Skeletal muscle tissue (tissue), 4 donors: ENCODE data around the gene DGAT2. TPM values are rescaled to one million over a fixed set of nuclear protein-coding genes. Genes with fewer than 3 reads are reported as not detected.
A peak's percentile ranks its signal among the peaks of the same experiment; 100 is the strongest.
"Not testable (repeated sequence)": the region's sequence is repeated elsewhere in the genome, so short reads cannot be mapped to it uniquely, and the experiment has no call there.

Experiments used
- H3K27ac ChIP-seq: one replicate; pipeline ENCODE4 v1.7.0; 2013; ENCODE audit warnings: mild to moderate bottlenecking, low read depth, low read length, inconsistent platforms
- H3K27me3 ChIP-seq, 3 donors: one replicate each; pipeline ENCODE4 v1.7.0; 2013; ENCODE audit warnings: low read length in 3 of 3; ENCODE audit not compliant: control insufficient read depth in 3 of 3, insufficient read depth in 3 of 3
- H3K36me3 ChIP-seq, 3 donors: one replicate each; pipeline ENCODE4 v1.7.0; 2013; ENCODE audit warnings: low read length in 3 of 3; ENCODE audit not compliant: control insufficient read depth in 3 of 3, insufficient read depth in 3 of 3
- H3K4me1 ChIP-seq, 3 donors: one replicate each; pipeline ENCODE4 v1.7.0; 2013; ENCODE audit warnings: low read length in 3 of 3, mild to moderate bottlenecking in 3 of 3; ENCODE audit not compliant: control insufficient read depth in 3 of 3, insufficient read depth in 3 of 3
- H3K4me3 ChIP-seq, 3 donors: one replicate each; pipeline ENCODE4 v1.7.0; 2013; ENCODE audit warnings: low read length in 3 of 3
- H3K9ac ChIP-seq, 3 donors: one replicate each; pipeline ENCODE4 v1.7.0; 2013; ENCODE audit warnings: low read length in 3 of 3, mild to moderate bottlenecking in 3 of 3, moderate library complexity in 2 of 3, low read depth in 1 of 3
- H3K9me3 ChIP-seq, 3 donors: one replicate each; pipeline ENCODE4 v1.7.0; 2013; ENCODE audit warnings: low read length in 3 of 3; ENCODE audit not compliant: control insufficient read depth in 3 of 3
- total RNA-seq: library from RNA; depleted of rRNA; stranded (reverse); fragments of >200 nt; gene quantifications from one replicate; pipeline ENCODE4 v1.2.3, GENCODE V29; 2014
- donor health status: Osteomylitis.

Gene DGAT2
- total RNA-seq, 1 donor from 2014 or later, result 19.3 TPM

DNA sequence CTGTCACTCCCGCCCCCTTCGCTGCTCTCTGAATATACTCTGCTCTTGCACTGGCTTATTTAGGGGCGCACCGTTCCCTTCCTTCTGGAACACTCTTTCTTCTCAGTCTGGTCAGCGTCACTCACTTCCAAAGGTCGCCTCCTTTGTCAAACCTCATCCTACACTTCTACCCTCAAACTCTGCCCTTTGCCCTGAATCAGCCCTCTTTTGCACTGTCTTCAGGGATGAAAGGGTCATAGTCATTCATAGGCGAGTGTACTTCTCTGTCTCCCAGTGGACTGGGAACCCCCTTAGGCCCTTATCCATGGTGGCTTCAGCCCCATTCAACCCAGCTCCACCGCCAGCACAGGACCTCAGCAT lies 35.5 kb upstream of the DGAT2 start:
- Histone ChIP-seq H3K27me3 (no peaks in the 10 kb centered on the region), H3K27ac (no peak overlapping the region), H3K36me3 (no peaks in the 10 kb centered on the region), H3K9me3 (no peaks in the 10 kb centered on the region), H3K4me1 (peaks cover 16 to 32% (median 22%) of the 10 kb centered on the region in 3 donors), H3K9ac (peak overlapping the region in 1 of 3 donors; percentile 25), H3K4me3 (no peak overlapping the region)

DNA sequence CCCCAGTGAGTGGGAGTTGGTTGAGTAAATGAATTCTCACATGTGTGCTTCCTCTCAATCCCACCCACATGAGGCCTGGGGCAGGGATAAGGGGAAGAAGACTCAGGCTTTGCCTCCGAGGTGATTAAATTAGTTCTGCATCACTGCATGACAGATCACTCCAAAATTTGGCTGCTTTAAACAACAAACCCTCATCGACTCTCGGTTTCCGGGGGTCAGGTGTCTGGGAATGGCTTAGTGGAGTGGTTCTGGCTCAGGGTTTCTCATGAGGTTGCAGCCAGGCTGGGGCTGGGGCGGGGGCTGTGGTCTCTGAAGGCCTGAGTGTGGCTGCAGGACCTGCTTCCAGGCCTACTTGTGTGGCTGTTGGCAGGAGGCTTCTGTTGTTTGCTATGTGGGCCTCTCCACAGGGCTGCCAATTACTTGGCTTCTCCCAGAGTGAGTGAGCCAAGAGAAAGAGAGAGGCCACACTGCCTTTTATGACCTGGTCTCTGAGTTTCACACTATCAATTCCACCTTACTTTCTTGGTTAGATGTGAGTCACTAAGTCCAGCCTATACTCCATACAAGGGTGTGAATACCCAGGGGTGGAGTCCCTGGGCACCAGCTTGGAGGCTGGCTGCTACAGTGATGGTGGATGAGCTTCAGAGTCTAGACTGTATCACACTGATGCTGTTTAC lies 35.0 kb upstream of the DGAT2 start:
- Histone ChIP-seq H3K9ac (peak overlapping the region in 2 of 3 donors; percentile 2 to 25), H3K27me3 (no peaks in the 10 kb centered on the region), H3K4me3 (no peak overlapping the region), H3K36me3 (no peaks in the 10 kb centered on the region), H3K27ac (no peak overlapping the region), H3K9me3 (no peaks in the 10 kb centered on the region), H3K4me1 (peaks cover 16 to 32% (median 22%) of the 10 kb centered on the region in 3 donors)

DNA sequence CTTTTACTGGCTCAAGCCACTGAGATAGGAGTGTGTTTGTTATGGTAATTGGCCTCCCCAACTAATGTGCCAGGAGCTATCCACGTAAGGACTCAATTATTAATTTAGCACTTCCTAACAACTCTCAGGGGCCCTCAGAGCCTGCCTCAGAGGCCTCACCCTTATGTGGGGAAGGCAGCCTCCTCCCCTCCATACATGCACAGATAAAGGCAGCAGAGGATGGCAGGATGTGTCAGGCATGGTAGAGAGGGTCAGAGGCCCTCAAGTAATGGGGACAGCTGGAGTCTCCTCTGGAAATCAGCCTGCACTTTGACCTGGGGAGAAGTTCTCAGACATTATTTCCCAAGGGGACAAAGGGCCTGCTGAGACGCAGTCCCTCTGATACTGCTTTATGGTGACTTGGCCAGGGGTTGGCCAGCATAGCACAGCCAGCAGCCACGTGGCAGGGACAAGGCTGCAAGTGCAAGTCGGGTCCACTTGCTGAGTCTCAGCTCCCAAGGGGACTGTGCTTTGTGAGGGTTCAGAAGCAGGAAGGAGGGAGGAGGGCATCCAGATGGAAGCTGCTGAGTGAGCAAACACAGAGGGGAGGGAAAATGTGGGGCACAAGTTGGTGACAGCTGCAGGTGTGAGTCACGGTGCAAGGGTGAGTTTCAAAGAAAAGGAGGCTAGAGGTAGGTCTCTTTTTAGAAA lies 33.9 kb upstream of the DGAT2 start:
- Histone ChIP-seq H3K36me3 (no peaks in the 10 kb centered on the region), H3K27me3 (no peaks in the 10 kb centered on the region), H3K4me1 (peaks cover 16 to 29% (median 22%) of the 10 kb centered on the region in 3 donors), H3K27ac (peak overlapping the region; percentile 50), H3K4me3 (peak overlapping the region in 1 of 3 donors; percentile 13), H3K9me3 (no peaks in the 10 kb centered on the region), H3K9ac (no peak overlapping the region)

DNA sequence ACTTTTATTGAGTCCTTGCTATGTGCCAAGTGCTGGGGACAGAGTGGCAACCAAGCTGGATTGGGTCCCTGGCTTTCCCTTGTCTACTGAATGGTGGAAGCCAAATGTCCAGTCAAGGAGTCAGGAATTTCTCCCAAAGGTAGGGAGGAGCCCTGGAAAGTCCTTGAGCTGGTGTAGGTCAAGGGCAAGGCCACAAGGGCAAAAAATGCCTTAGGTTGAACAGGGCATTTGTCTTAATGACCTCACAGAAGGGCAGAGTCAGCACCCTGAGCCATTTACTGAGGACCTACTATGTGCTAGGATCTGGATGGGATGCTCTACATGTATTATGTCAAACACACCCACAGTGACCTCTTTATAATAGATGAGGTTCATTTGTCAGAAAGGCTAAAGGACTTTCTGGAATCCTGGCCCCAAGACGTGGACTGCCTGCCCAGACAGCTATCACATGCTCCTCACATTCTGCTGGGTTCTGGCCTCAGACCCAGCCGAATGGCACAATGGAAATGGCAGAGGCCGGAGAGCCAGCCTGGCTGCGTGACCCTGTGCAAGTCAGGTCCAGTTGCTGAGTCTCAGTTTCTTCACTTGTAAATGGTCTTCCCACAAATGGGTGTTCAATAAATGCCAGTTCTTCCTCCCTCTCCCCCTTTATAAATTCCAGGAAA lies 33.3 kb upstream of the DGAT2 start:
- H3K9ac ChIP-seq, result no peak overlapping the region
- H3K27me3 ChIP-seq, result no peaks in the 10 kb centered on the region
- H3K4me1 ChIP-seq, result peaks cover 16 to 29% (median 22%) of the 10 kb centered on the region in 3 donors
- no peak overlapping the region for H3K4me3 ChIP-seq
- no peaks in the 10 kb centered on the region for H3K9me3 ChIP-seq
- H3K36me3 ChIP-seq, result no peaks in the 10 kb centered on the region
- H3K27ac ChIP-seq, result peak overlapping the region; percentile 50

DNA sequence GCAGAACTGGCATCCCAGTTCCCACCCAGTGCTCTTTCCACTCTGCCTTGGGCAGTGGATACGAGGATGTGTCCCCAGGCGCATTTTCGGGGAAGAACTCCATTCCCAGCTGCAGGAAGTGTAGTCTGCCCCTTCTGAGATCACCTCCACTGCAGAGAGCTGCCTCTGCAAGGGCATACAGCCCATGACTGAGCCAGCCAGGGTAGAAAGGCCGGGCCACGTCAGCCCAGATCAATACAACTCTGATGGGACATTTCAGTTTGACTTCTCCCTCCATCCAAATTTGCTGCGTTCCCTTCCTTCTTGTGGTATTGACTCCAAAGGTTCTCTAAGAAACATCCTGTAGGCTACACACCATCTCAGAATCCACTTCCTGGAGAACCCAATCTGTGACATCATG lies 31.3 kb upstream of the DGAT2 start:
- Histone ChIP-seq H3K36me3 (no peaks in the 10 kb centered on the region), H3K9me3 (no peaks in the 10 kb centered on the region), H3K9ac (no peak overlapping the region), H3K4me3 (no peak overlapping the region), H3K27ac (no peak overlapping the region), H3K27me3 (no peaks in the 10 kb centered on the region), H3K4me1 (peaks cover 16 to 29% (median 22%) of the 10 kb centered on the region in 3 donors)

DNA sequence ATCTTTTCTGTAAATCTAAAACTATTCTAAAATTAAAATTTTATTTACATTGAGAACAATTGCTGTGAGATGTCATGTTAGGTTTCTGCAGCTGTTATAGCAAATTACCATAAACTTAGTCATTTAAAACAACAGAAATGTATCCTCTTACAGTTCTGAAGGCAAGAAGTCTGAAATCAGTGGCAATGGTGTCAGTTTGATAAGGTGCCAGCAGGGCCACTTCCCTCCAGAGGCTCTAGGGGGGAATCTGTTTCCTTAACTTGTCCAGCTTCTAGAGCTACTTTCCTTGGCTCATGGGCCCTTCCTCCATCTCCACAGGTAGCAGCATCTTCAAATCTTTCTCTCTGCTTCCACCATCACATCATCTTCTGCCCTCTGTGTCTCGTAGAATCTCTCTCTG lies 27.9 kb upstream of the DGAT2 start:
- no peaks in the 10 kb centered on the region for H3K9me3 ChIP-seq
- no peak overlapping the region for H3K27ac ChIP-seq
- H3K27me3 ChIP-seq, result no peaks in the 10 kb centered on the region
- H3K9ac ChIP-seq, result no peak overlapping the region
- H3K4me1 ChIP-seq, result peaks cover 10 to 20% (median 14%) of the 10 kb centered on the region in 3 donors
- H3K36me3 ChIP-seq, result no peaks in the 10 kb centered on the region
- no peak overlapping the region for H3K4me3 ChIP-seq

DNA sequence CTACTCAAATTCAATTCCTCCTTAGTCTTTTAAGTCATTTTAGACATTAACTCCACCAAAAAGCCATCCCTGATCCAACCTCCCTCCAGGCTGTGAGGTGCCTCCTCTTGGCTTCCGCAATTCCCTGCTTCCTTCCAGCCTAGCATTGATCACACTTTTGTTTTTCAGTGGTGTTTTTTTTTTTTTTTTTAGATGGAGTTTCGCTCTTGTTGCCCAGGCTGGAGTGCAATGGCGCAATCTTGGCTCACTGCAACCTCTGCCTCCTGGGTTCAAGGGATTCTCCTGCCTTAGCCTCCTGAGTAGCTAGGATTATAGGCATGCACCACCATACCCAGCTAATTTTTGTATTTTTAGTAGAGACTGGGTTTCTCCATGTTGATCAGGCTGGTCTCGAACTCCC lies 25.4 kb upstream of the DGAT2 start:
- not testable (repeated sequence) for H3K9ac ChIP-seq, H3K9me3 ChIP-seq, H3K27ac ChIP-seq, H3K4me3 ChIP-seq, H3K27me3 ChIP-seq, H3K36me3 ChIP-seq
- H3K4me1 ChIP-seq, result peaks cover 10 to 23% (median 13%) of the 10 kb centered on the region in 3 donors

DNA sequence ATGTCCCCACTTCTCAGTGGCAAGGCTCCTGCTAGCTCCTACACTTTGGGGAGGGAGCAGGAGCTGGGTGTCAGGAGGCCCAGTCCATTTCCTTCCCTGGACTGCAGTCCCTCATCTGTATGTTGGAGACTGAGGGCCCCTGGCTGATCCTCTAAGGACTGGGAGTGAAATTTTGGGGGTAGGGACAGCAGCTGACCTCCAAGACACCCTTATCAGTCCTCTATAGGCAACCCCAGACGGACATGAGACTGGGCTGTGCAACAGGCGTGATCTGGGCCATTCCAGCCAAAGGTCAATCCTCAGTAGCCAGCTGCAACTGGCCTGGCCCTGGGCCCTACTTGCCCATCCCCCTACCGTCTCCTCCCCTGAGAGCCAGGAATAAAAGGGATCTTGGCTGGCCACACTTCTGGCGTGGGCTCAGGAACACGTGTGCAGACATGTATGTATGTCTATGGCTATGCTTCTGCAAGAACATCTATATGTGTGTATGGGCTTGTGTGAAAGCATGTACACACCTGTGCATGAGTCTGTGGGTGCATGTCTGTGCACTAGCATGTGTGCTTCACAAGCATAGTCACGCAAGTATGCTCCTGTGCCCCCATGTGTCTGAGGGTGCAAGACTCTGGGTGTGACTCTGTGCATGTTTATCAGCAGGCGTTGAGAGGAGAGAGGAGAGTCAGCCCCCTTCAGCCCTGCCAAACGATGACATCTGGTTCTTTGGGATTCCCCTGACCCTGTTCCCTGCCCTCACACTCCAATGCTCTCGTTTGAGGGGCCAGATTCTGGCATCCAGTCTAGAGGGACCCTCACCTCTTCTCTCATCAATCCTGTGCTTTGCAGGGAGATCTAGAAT lies 24.6 kb upstream of the DGAT2 start:
- H3K4me3 ChIP-seq, result no peak overlapping the region
- H3K36me3 ChIP-seq, result no peaks in the 10 kb centered on the region
- no peaks in the 10 kb centered on the region for H3K9me3 ChIP-seq
- peak overlapping the region in 1 of 3 donors; percentile 68 for H3K9ac ChIP-seq
- H3K27ac ChIP-seq, result peak overlapping the region; percentile 30
- peaks cover 10 to 23% (median 13%) of the 10 kb centered on the region in 3 donors for H3K4me1 ChIP-seq
- peaks cover 0 to 5% (median 0%) of the 10 kb centered on the region in 3 donors for H3K27me3 ChIP-seq

DNA sequence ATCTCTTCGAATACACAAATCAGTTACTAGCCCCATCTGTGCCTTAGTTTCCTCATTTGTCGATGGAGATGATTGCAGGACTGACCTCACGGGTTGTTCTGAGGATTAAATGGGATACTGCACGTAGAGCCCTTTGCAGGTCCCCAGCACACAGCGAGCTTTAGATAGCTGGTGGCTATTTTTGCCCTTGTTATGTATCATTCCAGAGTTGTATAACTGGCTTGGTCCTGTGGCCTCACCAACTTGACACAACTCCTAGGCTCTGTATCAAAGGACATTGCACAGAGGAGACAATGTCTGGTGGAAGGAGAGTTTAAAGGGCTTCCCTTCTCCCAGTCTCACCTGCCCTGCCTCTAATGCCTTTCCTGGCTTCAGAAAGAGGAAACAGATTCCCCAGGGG lies 22.8 kb upstream of the DGAT2 start:
- H3K36me3 ChIP-seq, result no peaks in the 10 kb centered on the region
- no peak overlapping the region for H3K4me3 ChIP-seq
- H3K4me1 ChIP-seq, result peaks cover 10 to 23% (median 13%) of the 10 kb centered on the region in 3 donors

More for the DNA sequence above, 22.8 kb upstream of the DGAT2 start:
- peak overlapping the region; percentile 54 for H3K27ac ChIP-seq
- H3K27me3 ChIP-seq, result peaks cover 0 to 5% (median 0%) of the 10 kb centered on the region in 3 donors
- H3K9me3 ChIP-seq, result no peaks in the 10 kb centered on the region
- H3K9ac ChIP-seq, result no peak overlapping the region
